Measurements from ENCODE around the gene RAB20.
"Not testable (repeated sequence)": the region's sequence is repeated elsewhere in the genome, so short reads cannot be mapped to it uniquely, and the experiment has no call there.

RAB20 gene

GRCh38 chr13:110554946-110555345 lies 6.6 kb downstream of the RAB20 start:
- DNase-seq (ENCODE audit: low read depth): no peak

- DNase-seq (ENCODE audit: low read depth): no peak
Measured at GRCh38 chr13:110554227-110554836, 7.2 kb downstream of the RAB20 start.

GRCh38 chr13:110553417-110553816 lies 8.1 kb downstream of the RAB20 start:
- DNase-seq (ENCODE audit: low read depth): no peak

GRCh38 chr13:110552767-110553166 lies 8.8 kb downstream of the RAB20 start:
- no peak for DNase-seq (ENCODE audit: low read depth)

- no peak for DNase-seq (ENCODE audit: low read depth)
Measured at GRCh38 chr13:110551284-110551683, 10.2 kb downstream of the RAB20 start.

GRCh38 chr13:110549795-110550160 lies 11.7 kb downstream of the RAB20 start:
- no peak for DNase-seq (ENCODE audit: low read depth)

- DNase-seq (ENCODE audit: low read depth): no peak
Measured at GRCh38 chr13:110548891-110549794, 12.4 kb downstream of the RAB20 start.

GRCh38 chr13:110546926-110547325 lies 14.6 kb downstream of the RAB20 start:
- no peak for DNase-seq (ENCODE audit: low read depth)

GRCh38 chr13:110546378-110546777 lies 15.1 kb downstream of the RAB20 start:
- no peak for DNase-seq (ENCODE audit: low read depth)

- no peak for DNase-seq (ENCODE audit: low read depth)
Measured at GRCh38 chr13:110542169-110542796, 19.2 kb downstream of the RAB20 start.

- no peak for DNase-seq (ENCODE audit: low read depth)
Measured at GRCh38 chr13:110541526-110541920, 20.0 kb downstream of the RAB20 start.

GRCh38 chr13:110540871-110541525 lies 20.5 kb downstream of the RAB20 start:
- DNase-seq (ENCODE audit: low read depth): no peak

GRCh38 chr13:110539894-110540293 lies 21.6 kb downstream of the RAB20 start:
- DNase-seq (ENCODE audit: low read depth): no peak

GRCh38 chr13:110538632-110539031 lies 22.9 kb downstream of the RAB20 start:
- DNase-seq (ENCODE audit: low read depth): no peak

GRCh38 chr13:110536006-110536693 lies 25.4 kb downstream of the RAB20 start:
- no peak for DNase-seq (ENCODE audit: low read depth)

- no peak for DNase-seq (ENCODE audit: low read depth)
Measured at GRCh38 chr13:110535526-110535925, 26.0 kb downstream of the RAB20 start.

- DNase-seq (ENCODE audit: low read depth): no peak
Measured at GRCh38 chr13:110533771-110534670, 27.5 kb downstream of the RAB20 start.

- DNase-seq (ENCODE audit: low read depth): not testable (repeated sequence)
Measured at GRCh38 chr13:110532258-110532657, 29.3 kb downstream of the RAB20 start.

- DNase-seq (ENCODE audit: low read depth): no peak
Measured at GRCh38 chr13:110531671-110532083, 29.8 kb downstream of the RAB20 start.

- DNase-seq (ENCODE audit: low read depth): no peak
Measured at GRCh38 chr13:110531100-110531499, 30.4 kb downstream of the RAB20 start.
